HuH-7 (cell line): ENCODE data around the gene APOBEC3A.
A peak's percentile ranks its signal among the peaks of the same experiment; 100 is the strongest.
"Not testable (repeated sequence)": the region's sequence is repeated elsewhere in the genome, so short reads cannot be mapped to it uniquely, and the experiment has no call there.

Source experiments
- DNase-seq: peaks from one replicate; pipeline ENCODE4 v3.0.0; 2011; ENCODE audit warnings: low spot score

The APOBEC3A gene

DNA sequence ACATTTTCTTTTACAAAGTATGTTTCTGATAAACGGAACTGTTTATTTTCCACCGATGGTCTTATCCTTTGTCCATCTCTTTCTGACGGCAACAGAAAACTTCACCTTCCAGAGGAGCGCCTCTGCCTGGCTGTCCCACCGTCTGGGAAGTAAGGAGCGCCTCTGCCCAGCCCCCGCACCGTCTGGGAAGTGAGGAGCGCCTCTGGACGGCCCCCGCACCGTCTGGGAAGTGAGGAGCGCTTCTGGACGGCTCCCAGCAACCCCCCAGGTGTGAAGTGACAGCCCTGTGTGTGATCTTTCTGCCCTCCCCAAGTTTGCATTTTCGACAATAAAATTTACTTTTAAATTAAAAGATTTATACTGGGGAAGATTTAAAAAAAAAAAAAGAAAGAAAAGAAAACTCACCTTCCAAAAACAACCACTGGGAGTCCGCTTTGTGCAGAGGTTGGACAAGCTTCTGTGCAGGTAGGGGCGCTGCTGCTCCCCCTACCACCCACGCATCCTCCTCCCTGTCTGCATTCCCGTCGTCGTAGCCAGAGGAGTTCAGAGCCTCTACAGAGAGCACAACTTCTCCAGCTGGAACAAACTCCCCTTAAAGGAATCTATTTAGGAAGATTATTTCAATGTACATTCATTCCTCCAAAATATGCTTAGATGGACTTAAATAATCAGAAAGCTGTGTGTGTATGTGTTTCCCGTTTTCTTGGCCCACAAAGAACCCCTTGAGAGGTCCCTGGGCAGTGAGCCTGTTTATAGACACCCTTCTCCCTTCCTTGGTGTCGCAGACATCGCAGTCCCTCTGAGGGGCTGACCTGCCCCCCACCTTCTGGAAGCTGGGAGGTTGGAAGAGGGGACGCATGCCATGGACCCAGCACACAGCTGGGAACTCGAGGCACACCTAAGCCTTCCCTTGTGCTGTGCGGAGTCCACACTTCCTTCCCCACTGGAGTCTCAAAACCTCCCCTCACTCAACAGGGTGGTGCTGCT lies 23.9 kb downstream of the APOBEC3A start:
- peak; percentile 32 for DNase-seq

DNA sequence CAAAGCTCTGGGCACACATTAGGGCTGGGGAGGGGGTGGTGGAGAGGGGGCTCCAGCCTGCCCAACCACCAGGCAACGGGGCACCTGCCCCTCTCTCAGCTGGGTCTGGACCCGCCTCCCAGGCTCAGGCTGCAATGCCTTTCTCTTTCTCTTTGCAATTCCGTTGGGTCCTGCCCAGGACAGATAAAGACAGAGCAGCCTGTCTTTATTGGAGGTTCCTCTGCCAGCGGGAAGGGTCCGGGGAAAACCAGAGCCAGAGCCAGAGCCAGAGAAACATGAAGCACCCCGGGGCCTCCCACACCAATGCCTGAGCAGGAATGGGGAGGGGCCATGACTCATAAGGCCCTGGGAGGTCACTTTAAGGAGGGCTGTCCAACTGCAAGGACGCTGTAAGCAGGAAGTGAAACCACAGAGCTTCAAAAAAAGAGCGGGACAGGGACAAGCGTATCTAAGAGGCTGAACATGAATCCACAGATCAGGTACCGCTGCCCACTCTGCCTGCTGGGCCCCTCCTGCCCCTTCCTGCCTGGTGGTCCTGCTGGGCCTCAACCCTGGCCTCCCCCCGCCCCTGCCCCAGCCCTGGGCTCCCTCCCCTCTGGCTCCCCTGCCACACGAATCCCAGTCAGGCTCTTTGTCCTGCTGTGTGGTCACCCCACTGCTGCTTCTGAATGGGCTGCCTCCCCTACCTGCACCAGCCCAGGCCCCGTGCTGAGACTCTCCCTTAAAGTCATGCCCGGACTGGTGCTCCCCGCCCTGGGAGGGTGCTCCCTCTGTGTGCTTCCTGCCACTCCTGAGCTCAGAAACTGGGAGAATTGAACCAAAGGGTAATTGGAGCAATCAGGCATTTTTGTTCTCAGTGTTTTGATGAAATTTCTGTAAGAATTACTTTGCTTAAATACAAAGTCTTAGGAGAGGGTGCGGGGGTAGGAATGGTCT lies 24.9 kb downstream of the APOBEC3A start, which contains the start of gene APOBEC3B:
TSS of gene APOBEC3B (plus strand) at position 356 of the 936 bp plus-strand sequence. CDS start at position 463, 107 bp downstream.
- DNase-seq: no peak

DNA sequence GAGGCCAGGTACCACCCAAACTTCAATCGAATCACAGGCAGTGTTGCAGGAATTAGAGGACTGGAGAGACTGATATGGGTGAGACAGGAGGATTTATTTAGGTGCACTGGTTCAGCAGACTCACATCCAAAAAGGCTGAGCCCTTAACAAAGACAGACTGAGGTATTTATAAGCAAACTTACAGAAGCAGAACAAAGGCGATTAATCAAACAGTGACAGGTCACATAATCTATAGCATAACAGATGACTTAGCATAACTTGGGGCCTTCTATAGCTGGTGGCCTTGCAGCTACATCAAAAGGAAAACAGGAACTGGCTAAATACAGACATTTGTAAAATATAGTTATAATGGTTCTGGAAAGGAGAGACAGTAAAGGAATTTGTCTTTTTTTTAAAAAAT lies 26.8 kb downstream of the APOBEC3A start:
- no peak for DNase-seq

DNA sequence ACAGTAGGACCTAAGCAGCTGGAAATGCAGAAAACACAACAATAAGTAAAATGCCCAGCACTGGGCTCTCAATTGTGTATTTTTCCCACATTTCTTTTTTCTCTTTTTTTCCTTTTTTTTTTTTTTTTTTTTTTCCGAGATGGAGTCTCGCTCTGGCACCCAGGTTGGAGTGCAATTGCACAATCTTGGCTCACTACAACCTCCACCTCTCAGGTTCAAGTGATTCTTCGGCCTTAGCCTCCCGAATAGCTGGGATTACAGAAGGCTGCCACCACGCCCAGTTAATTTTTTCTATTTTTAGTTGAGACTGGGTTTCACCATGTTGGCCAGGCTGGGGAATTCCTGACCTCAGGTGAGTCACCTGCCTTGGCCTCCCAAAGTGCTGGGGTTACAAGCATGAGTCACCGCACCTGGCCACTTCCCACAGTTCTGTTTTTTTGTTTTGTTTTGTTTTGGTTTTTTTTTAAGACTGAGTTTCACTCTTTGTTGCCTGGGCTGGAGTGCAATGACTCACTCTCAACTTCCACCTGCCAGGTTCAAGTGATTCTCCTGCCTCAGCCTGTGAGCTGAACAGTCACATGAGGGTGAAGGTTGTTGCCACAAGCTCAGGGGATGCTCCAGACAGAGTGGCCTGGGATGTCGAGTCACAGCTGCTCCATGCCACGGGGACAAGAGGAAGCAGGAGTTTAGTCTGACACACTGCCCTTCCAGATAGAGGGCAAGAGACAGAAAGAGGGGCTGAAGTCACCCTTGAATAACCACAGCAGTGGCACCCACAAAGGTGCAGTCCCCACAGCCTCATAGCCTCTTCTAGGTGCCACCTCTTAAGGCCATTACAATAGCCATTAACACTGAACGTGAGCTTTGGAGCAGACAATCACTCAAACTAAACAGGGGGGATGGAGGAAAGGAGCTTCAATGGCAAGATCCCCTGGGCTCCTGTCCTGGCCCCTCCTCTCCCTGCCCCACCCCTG lies 27.7 kb downstream of the APOBEC3A start:
- DNase-seq: not testable (repeated sequence)

DNA sequence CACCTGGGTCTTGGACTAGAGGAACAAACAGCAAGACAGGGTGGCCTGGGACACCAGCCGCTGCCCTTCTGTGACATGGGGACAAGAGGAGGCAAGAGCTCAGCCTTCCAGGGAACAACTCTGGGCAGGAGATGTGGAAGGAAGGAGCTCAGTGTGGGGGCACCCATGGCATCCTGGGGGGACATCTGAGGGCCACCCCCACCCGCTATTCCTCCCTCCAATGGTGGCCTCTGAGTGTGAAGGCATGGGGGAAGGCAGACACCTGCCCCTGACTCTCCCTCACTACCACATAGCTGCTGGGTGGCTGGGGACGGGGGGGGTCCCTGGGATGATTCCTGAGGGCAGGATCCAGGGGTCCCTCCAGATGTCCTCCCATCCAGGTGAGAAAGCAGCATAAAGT lies 29.2 kb downstream of the APOBEC3A start:
- no peak for DNase-seq

DNA sequence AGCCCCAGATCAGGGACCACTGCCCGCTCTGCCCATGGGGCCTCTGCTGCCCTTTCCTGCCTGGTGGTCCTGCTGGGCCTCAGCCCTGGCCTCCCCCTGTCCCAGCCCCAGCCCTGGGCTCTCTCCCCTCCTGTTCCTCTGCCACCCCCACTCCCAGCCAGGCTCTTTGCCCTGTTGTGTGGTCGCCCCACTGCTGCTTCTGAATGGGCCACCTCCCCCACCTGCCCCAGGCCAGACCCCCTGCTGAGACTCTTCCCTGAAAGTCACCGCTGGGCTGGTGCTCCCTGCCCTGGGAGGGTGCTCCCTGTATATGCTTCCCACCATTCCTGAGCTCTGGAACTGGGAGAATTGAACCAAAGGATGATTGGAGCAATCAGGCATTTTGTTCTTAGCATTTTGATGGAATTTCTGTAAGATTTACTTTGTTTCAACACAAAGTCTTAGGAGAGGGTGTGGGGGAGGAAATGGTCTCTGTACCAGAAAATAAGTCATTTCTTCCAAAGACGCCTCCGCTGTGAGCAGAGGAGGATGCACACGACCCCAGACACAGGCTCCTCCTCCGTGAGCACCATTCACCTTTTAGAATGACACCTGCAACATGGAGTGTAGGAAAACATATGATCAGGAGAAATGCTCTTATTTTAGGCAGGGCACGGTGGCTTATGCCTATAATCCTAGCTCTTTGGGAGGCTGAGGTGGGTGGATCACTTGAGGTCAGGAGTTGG lies 29.9 kb downstream of the APOBEC3A start:
- DNase-seq: no peak

DNA sequence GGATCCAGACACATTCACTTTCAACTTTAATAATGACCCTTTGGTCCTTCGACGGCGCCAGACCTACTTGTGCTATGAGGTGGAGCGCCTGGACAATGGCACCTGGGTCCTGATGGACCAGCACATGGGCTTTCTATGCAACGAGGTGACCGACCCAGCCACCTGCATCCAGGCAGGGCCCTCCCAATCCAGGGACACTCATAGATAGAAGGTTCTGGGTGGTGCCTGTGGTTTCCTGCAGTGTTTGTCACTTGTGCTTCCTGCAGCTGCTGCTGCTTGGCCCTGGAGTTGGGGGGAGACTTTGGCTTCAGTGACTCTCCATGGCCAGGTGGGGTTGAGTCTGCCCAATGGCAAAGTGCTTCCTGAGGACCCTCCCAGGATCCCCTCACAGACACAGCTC lies 32.1 kb downstream of the APOBEC3A start:
- no peak for DNase-seq

DNA sequence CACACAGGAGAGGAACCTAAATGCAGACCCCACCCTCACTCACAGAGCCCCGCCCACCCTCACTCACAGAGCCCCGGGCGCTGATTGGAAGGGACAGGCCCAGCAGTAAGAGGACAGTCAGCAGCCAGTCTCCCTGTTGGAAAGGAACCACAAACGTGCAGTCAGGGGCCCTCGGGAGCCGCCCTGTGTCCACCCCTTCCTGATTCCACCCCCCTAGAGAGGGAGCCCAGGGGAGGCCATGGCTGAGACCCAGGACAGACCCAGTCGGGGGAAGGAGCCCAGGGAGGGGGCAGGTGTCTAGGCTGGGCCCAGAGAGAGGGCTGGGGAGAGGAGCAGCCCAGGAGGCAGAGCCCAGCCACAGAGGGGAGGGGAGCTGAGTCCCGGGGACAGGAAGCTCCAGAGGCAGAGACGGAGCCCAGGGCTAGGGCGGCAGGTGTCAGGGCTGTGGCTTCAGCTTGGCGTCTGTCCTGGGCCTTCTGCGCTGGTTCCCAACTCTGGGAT lies 35.5 kb downstream of the APOBEC3A start:
- DNase-seq: not testable (repeated sequence)

DNA sequence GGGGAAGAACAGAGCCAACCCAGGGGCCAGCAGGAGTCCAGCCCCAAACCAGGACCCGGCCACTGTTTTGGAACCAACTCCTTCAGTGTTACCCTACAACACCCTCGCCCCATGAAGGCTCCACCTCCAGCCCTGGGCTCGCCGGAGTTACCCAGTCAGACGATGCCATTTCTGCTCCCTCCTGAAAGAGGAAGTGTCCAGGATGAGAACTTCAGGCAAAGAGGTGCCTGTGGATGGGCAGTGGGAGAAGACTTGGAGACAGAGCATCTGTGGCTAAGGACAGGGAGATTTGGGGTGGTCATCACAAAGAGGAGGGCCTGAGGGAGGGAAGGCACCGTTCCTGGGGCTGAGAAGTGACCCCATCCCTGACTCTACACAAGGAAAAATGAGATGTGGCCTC lies 38.7 kb downstream of the APOBEC3A start:
- no peak for DNase-seq

DNA sequence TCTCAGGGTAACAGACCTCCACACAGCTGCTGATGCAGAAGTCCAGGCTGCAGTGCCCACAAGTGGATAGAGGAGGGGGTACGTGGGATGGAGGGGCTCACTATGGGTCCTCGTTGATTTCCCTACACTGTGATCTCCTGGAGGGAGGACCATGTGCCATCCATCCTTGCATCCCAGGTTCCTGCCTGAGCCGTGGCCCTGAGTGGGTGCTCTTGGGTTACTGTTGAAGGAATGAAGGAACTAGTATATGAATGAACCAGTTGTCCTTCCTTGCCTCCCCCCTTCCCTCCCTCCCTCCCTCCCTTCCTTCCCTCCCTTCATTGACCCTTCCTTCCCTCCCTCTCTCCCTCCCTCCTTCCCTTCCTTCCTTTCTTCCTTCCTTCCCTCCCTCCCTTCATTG lies 40.1 kb downstream of the APOBEC3A start:
- no peak for DNase-seq

DNA sequence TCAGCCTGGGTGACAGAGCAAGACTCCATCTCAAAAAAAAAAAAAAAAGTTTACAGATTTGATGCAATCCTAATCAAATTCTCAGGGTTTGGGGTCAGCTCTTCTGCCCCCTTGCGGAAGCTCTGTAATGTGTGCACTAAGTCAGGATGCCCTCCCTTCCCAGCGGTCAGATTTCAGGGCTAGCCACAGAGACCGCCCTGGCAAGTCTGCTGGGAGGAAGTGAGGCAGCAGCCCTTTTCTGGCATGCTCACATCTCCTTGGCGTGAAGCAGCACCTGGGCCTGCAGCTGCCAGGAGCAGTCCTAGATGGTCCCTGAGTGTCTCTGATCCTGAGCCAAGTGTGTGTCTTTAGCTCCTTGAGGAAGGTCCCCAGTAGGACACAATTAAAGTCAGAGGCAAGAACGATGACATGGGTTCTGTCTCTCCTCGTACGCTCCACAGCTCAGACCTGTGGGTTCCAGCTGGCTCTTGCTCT lies 45.8 kb downstream of the APOBEC3A start:
- DNase-seq: peak; percentile 86

DNA sequence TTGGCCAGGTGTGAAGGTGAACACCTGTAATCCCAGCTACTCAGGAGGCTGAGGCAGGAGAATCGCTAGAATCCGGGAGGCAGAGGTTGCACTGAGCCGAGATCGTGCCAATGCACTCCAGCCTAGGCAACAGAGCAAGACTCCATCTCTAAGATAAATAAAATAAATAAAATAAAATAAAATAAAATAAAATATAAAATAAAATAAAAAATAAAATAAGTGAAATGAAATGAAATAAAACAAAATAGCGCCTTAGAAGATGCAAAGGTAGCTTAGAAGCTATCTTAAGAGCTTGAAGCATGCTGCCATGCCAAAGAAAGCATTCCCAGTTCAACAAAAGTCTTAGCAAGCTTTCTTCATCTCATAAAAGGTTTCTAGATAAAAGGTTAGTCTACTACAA lies 49.8 kb downstream of the APOBEC3A start:
- DNase-seq: no peak

DNA sequence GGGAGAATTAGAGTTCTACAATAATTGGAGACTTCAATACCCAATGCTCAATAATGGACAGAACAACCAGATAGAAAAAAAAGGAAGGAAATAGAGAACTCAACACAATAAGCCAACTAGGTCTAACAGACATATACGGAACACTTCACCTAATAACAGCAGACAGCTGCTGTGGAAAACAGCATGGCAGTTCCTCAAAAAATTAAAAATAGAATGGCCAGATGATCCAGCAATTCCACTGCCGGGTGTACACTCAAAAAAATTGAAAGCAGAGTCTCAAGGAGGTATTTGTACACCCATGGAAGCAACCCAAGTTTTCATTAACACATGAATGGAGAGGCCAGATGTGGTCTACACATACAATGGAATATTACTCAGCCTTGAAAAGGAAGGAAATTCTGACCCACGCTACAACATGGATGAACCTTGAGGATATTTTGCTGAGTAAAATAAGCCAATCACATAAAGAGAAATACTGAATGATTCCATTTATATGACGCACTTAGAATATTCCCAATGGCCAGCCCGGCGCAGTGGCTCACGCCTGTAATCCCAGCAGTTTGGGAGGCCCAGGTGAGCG lies 51.0 kb downstream of the APOBEC3A start:
- not testable (repeated sequence) for DNase-seq

DNA sequence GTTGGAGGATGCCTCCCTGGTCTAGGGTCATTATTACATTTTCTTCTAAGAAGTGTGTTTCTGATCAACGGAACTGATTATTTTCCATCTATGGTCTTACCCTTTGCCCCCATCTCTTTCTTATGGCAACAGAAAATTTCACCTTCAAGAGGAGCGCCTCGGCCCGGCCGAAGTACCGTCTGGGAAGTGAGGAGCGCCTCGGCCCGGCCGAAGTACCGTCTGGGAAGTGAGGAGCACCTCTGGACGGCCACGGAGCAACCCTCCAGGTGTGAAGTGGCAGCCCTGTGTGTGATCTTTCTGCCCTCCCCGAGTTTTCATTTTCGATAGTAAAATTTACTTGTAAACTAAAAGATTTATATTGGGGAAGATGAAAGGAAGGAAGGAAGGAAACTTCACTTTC lies 53.5 kb downstream of the APOBEC3A start:
- DNase-seq: no peak
